Ishikawa (cell line): Measurements from ENCODE around the gene ZNF469.

Experiments
- CEBPB ChIP-seq: IDR thresholded peaks from 2 replicates; pipeline ENCODE4 v1.6.1; 2012
- CREB1 ChIP-seq: IDR thresholded peaks from 2 replicates; pipeline ENCODE4 v1.6.1; 2012; ENCODE audit warnings: low read depth
- EP300 ChIP-seq: IDR thresholded peaks from 2 replicates; pipeline ENCODE4 v1.6.1; 2012; ENCODE audit warnings: borderline replicate concordance
- RAD21 ChIP-seq: IDR thresholded peaks from 2 replicates; pipeline ENCODE4 v1.6.1; 2012; ENCODE audit warnings: low read depth
- TAF1 ChIP-seq: IDR thresholded peaks from 2 replicates; pipeline ENCODE4 v1.6.1; 2012; ENCODE audit warnings: low read depth, mild to moderate bottlenecking
- YY1 ChIP-seq: IDR thresholded peaks from 2 replicates; pipeline ENCODE4 v1.6.1; 2012; ENCODE audit warnings: low read depth
- ZBTB7A ChIP-seq: IDR thresholded peaks from 2 replicates; pipeline ENCODE4 v1.6.1; 2012; ENCODE audit warnings: low read depth
- TF ChIP-seq, protein P1 (sequence below): IDR thresholded peaks from 2 replicates; pipeline ENCODE4 v1.6.1; 2012; ENCODE audit warnings: low read depth, mild to moderate bottlenecking
- TF ChIP-seq, protein P2 (sequence below): IDR thresholded peaks from 2 replicates; pipeline ENCODE4 v1.6.1; 2012

DNA sequence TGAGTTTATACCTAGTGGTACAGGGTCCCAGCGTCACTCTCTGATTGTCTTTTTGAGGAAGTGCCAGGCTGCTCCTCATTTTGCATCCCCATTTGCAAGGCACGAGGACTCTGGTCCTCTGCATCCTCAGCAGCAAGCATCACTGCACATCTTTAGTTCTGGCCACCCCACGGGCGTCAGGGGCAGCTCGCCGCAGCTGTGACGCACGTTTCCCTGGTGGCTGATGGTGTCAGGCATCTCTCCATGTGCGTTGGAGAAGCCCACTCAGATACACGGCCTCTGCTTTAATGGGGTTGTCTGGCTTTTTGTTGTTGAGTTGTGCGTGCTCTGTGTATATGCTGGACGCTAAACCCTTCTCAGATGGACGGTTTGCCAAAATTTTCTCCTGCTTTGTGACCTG is 45.2 kb upstream of the ZNF469 start:
- TF ChIP-seq EP300 (no peak), CREB1 (no peak), TAF1 (no peak), CEBPB (no peak), RAD21 (no peak), ZBTB7A (no peak), YY1 (no peak)
- TF ChIP-seq, protein P1, sequence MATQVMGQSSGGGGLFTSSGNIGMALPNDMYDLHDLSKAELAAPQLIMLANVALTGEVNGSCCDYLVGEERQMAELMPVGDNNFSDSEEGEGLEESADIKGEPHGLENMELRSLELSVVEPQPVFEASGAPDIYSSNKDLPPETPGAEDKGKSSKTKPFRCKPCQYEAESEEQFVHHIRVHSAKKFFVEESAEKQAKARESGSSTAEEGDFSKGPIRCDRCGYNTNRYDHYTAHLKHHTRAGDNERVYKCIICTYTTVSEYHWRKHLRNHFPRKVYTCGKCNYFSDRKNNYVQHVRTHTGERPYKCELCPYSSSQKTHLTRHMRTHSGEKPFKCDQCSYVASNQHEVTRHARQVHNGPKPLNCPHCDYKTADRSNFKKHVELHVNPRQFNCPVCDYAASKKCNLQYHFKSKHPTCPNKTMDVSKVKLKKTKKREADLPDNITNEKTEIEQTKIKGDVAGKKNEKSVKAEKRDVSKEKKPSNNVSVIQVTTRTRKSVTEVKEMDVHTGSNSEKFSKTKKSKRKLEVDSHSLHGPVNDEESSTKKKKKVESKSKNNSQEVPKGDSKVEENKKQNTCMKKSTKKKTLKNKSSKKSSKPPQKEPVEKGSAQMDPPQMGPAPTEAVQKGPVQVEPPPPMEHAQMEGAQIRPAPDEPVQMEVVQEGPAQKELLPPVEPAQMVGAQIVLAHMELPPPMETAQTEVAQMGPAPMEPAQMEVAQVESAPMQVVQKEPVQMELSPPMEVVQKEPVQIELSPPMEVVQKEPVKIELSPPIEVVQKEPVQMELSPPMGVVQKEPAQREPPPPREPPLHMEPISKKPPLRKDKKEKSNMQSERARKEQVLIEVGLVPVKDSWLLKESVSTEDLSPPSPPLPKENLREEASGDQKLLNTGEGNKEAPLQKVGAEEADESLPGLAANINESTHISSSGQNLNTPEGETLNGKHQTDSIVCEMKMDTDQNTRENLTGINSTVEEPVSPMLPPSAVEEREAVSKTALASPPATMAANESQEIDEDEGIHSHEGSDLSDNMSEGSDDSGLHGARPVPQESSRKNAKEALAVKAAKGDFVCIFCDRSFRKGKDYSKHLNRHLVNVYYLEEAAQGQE: no peak
- TF ChIP-seq, protein P2, sequence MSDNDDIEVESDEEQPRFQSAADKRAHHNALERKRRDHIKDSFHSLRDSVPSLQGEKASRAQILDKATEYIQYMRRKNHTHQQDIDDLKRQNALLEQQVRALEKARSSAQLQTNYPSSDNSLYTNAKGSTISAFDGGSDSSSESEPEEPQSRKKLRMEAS: no peak
